ENCODE results near the gene FBN1. TPM values are rescaled to one million over a fixed set of nuclear protein-coding genes. Genes with fewer than 3 reads are reported as not detected.

Gene FBN1
- total and polyA plus RNA-seq, 2 donors (not counting 3 experiments of a cell fraction or from before 2014, with no cell fraction given): 107 to 111 TPM

DNA sequence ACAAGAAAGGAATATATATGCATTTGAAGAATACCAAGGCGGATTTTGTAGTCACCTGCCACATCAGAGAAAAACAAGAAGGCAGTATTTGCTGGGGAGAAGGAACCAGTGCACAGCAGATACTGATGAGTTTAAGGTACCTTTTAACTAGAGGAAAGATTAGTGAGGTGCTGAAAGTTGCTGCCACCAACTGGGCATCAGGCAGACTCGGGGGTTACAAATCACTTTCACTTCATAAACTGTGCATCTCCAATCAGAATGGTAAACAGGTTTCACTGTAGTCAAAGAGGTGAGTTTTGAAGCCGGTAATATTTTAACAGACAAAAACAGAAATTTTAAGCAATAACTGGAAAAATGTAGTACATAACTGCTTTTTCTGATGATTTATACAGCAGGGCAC is 4.1 kb downstream of the FBN1 start:
- Histone ChIP-seq H3K27ac (ENCODE audit: insufficient read depth, low read depth, low read length) (no peak overlapping the region), H3K9ac (replicated peaks; ENCODE audit: extremely low read depth, insufficient read depth, low read length) (no peak overlapping the region), H2AFZ (ENCODE audit: low read depth, low read length) (no peak overlapping the region), H4K20me1 (replicated peaks; ENCODE audit: control insufficient read depth, extremely low read depth, insufficient read depth, low read length) (no peaks in the 10 kb centered on the region), H3K9me1 (replicated peaks; ENCODE audit: control insufficient read depth, extremely low read depth, insufficient read depth, low read length) (no peaks in the 10 kb centered on the region), H3K4me3 (replicated peaks in 1 of 3; ENCODE audit: insufficient read depth in 1 of 3, low read depth in 1 of 3, low read length in 3 of 3) (peak overlapping the region in 1 of 3 experiments; percentile 49), H3K9me3 (replicated peaks; ENCODE audit: control insufficient read depth, insufficient read depth, low read length) (no peaks in the 10 kb centered on the region), H3K36me3 (ENCODE audit: control insufficient read depth in 2 of 2, extremely low read depth in 1 of 2, insufficient read depth in 2 of 2, low read length in 2 of 2) (peaks cover 0 to under 1% of the 10 kb centered on the region in 2 experiments), H3K27me3 (ENCODE audit: control insufficient read depth in 2 of 2, insufficient read depth in 2 of 2, low read length in 2 of 2) (no peaks in the 10 kb centered on the region), H3K79me2 (ENCODE audit: control insufficient read depth, insufficient read depth, low read length) (peaks cover 13% of the 10 kb centered on the region), H3K4me1 (ENCODE audit: control insufficient read depth, extremely low read depth, insufficient read depth, low read length) (peaks cover 34% of the 10 kb centered on the region), H3K4me2 (ENCODE audit: insufficient read depth, low read length) (peak overlapping the region; percentile 79)
- intact Hi-C loops (cut with micrococcal nuclease): loop anchor here (10.0 kb wide), 1 partner anchor 133 kb away; no protein-coding TSS in a partner anchor
- peak; percentile 55 for FAIRE-seq
- BruUV-seq (replicated peaks): no TSS peak
- TF ChIP-seq MYC (IDR thresholded peaks at IDR 0.05; ENCODE audit: low read depth, low read length) (no peak), JUN (IDR thresholded peaks at IDR 0.05; ENCODE audit: borderline replicate concordance, insufficient read depth, insufficient read length, low read depth) (no peak), POLR2AphosphoS5 (IDR thresholded peaks at IDR 0.05; ENCODE audit: insufficient read depth, low read depth, low read length) (no peak)
- TF ChIP-seq, protein P1, sequence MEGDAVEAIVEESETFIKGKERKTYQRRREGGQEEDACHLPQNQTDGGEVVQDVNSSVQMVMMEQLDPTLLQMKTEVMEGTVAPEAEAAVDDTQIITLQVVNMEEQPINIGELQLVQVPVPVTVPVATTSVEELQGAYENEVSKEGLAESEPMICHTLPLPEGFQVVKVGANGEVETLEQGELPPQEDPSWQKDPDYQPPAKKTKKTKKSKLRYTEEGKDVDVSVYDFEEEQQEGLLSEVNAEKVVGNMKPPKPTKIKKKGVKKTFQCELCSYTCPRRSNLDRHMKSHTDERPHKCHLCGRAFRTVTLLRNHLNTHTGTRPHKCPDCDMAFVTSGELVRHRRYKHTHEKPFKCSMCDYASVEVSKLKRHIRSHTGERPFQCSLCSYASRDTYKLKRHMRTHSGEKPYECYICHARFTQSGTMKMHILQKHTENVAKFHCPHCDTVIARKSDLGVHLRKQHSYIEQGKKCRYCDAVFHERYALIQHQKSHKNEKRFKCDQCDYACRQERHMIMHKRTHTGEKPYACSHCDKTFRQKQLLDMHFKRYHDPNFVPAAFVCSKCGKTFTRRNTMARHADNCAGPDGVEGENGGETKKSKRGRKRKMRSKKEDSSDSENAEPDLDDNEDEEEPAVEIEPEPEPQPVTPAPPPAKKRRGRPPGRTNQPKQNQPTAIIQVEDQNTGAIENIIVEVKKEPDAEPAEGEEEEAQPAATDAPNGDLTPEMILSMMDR (IDR thresholded peaks at IDR 0.05; ENCODE audit: extremely low read depth in 1 of 2, insufficient read depth in 1 of 2, low read depth in 1 of 2, low read length in 2 of 2): peak; percentile 14 to 37
- peak; percentile 64 for DNase-seq (ENCODE audit: low read depth, low spot score)
- dilution Hi-C loops (cut with MboI; ENCODE audit: extremely low pct_ligation_motif_present, low sequenced_read_pairs): no loop called here
- CTCF ChIA-PET: interaction anchor here (0.6 to 2.2 kb wide), 7 partner anchors 17 to 194 kb away, joined by 3 to 12 read pairs (median 4); no protein-coding TSS in a partner anchor
- POLR2A ChIA-PET: no interaction called here

DNA sequence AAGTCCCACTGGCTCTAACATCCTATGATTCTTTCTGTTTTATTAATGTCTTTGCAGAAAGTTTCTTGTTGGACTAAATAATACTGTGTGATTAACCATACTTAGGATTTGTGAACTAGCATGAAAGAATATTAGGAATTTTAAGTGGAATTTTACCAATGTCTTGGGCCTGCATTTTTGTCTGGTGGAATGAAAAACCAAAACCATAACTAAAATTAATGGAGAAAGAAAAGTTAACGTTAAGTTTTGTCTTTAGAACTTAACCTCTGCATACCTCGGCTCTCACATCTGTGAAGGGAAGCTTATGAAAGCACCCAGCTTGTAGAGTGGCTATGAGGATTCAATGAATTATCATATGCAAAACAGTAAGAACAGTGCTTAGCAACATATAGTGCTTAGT is 6.5 kb downstream of the FBN1 start:
- Histone ChIP-seq H3K4me3 (replicated peaks in 1 of 3; ENCODE audit: insufficient read depth in 1 of 3, low read depth in 1 of 3, low read length in 3 of 3) (no peak overlapping the region), H3K36me3 (ENCODE audit: control insufficient read depth in 2 of 2, extremely low read depth in 1 of 2, insufficient read depth in 2 of 2, low read length in 2 of 2) (peaks cover 0 to 3% of the 10 kb centered on the region in 2 experiments), H2AFZ (ENCODE audit: low read depth, low read length) (no peak overlapping the region), H3K27ac (ENCODE audit: insufficient read depth, low read depth, low read length) (no peak overlapping the region), H3K4me1 (ENCODE audit: control insufficient read depth, extremely low read depth, insufficient read depth, low read length) (peaks cover 23% of the 10 kb centered on the region), H3K4me2 (ENCODE audit: insufficient read depth, low read length) (no peak overlapping the region), H3K79me2 (ENCODE audit: control insufficient read depth, insufficient read depth, low read length) (peaks cover 7% of the 10 kb centered on the region), H4K20me1 (replicated peaks; ENCODE audit: control insufficient read depth, extremely low read depth, insufficient read depth, low read length) (no peaks in the 10 kb centered on the region), H3K9ac (replicated peaks; ENCODE audit: extremely low read depth, insufficient read depth, low read length) (no peak overlapping the region), H3K9me3 (replicated peaks; ENCODE audit: control insufficient read depth, insufficient read depth, low read length) (no peaks in the 10 kb centered on the region), H3K9me1 (replicated peaks; ENCODE audit: control insufficient read depth, extremely low read depth, insufficient read depth, low read length) (no peaks in the 10 kb centered on the region), H3K27me3 (ENCODE audit: control insufficient read depth in 2 of 2, insufficient read depth in 2 of 2, low read length in 2 of 2) (no peaks in the 10 kb centered on the region)
- dilution Hi-C loops (cut with MboI; ENCODE audit: extremely low pct_ligation_motif_present, low sequenced_read_pairs) (no loop called here), intact Hi-C loops (cut with micrococcal nuclease) (no loop called here)
- TF ChIP-seq GATA2 (IDR thresholded peaks at IDR 0.05; ENCODE audit: insufficient read depth, insufficient read length, low read depth, low read length): no peak
- no peak for TF ChIP-seq FOS (IDR thresholded peaks at IDR 0.05; ENCODE audit: borderline replicate concordance, insufficient read depth, low read length)
- no peak for TF ChIP-seq MYC (IDR thresholded peaks at IDR 0.05; ENCODE audit: low read depth, low read length)
- no peak for TF ChIP-seq JUN (IDR thresholded peaks at IDR 0.05; ENCODE audit: borderline replicate concordance, insufficient read depth, insufficient read length, low read depth)
- TF ChIP-seq POLR2AphosphoS5 (IDR thresholded peaks at IDR 0.05; ENCODE audit: insufficient read depth, low read depth, low read length): no peak
- TF ChIP-seq POLR2A (IDR thresholded peaks at IDR 0.05; ENCODE audit: low read depth, low read length): no peak
- TF ChIP-seq, protein P2, sequence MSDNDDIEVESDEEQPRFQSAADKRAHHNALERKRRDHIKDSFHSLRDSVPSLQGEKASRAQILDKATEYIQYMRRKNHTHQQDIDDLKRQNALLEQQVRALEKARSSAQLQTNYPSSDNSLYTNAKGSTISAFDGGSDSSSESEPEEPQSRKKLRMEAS (IDR thresholded peaks at IDR 0.05; ENCODE audit: insufficient read depth, insufficient read length): no peak
- TF ChIP-seq EZH2 (IDR thresholded peaks at IDR 0.05; ENCODE audit: borderline replicate concordance, low read depth, low read length, severe bottlenecking): no peak
- TF ChIP-seq, protein P1 (IDR thresholded peaks at IDR 0.05; ENCODE audit: extremely low read depth in 1 of 2, insufficient read depth in 1 of 2, low read depth in 1 of 2, low read length in 2 of 2): no peak
- FAIRE-seq (no peak), DNase-seq (ENCODE audit: low read depth, low spot score) (no peak)
- no TSS peak for BruUV-seq (replicated peaks)
- POLR2A ChIA-PET: no interaction called here
- CTCF ChIA-PET: interaction anchor here (1.1 to 1.8 kb wide), 4 partner anchors 11 to 162 kb away, joined by 3 to 5 read pairs (median 4); no protein-coding TSS in a partner anchor

All from endothelial cell of umbilical vein (primary cell).